GM20000 (cell line): ENCODE data around the gene AQP9.

ENCODE experiments used
- DNase-seq: peaks from one replicate; pipeline ENCODE4 v3.0.0; 2012; ENCODE audit warnings: low spot score
- TF ChIP-seq, protein P1 (sequence below): IDR thresholded peaks from 2 replicates; pipeline ENCODE4 v1.5.1; 2012; ENCODE audit warnings: mild to moderate bottlenecking, control low read depth; ENCODE audit errors: extremely low read depth, missing control alignments

AQP9 gene

DNA sequence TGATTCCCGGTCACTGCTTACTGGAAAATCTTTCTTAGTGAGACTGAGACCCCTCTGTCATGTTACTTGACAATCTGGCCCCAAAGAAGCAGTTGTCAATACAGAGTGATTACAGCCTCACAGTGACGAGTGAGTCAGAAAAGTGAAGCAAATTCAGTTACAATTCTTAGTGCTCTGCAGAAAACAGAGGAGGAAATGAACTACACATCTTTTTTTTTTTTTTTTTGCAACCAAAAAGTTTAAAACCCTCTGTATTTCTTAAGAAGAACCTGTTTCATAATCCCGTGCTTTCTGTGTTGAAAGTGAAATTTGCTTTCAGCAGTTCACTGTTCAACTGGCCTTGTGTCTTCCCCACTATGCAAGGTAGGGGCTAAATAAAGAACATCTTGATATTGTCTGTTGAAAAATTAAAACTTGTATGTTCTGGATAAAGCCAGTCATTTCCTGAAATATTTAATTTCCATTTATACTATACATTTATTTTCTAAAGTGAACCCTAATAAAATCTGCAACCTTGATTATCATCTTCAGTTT lies 1.9 kb downstream of the AQP9 start:
- TF ChIP-seq, protein P1, sequence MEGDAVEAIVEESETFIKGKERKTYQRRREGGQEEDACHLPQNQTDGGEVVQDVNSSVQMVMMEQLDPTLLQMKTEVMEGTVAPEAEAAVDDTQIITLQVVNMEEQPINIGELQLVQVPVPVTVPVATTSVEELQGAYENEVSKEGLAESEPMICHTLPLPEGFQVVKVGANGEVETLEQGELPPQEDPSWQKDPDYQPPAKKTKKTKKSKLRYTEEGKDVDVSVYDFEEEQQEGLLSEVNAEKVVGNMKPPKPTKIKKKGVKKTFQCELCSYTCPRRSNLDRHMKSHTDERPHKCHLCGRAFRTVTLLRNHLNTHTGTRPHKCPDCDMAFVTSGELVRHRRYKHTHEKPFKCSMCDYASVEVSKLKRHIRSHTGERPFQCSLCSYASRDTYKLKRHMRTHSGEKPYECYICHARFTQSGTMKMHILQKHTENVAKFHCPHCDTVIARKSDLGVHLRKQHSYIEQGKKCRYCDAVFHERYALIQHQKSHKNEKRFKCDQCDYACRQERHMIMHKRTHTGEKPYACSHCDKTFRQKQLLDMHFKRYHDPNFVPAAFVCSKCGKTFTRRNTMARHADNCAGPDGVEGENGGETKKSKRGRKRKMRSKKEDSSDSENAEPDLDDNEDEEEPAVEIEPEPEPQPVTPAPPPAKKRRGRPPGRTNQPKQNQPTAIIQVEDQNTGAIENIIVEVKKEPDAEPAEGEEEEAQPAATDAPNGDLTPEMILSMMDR, result no peak
- DNase-seq, result no peak

GRCh38 chr15:58141894-58142293 lies 3.7 kb downstream of the AQP9 start:
- TF ChIP-seq, protein P1, result no peak

DNA sequence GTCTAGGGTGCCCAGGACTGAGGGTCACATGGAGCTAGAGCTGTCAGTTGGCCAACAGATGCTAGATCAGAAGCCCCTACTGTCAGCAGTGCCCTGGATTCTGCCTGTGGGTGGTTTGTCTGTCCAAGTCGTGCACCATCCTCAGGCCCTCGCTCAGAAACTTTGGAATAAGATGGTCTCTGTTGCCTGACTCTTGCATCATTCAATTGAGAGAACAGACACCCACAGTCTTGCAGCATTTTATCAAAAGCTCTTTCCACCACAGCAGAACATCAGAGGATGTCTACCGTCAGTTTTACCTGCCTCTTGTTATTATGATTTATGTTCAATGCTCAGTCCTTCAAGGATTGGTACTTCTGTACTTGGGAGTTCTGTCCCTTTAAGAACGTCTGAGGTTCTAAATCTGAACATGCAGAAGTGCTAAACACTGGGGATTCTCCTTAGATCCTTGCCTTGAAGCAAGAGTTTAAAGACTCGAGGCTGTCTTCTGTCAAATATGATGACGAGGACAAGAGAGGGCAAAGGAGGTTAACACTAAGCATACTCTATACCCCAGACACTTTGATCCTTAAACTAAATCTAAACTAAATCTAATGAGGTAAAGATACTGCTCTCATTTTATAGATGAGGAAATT lies 4.8 kb downstream of the AQP9 start:
- no peak for DNase-seq
- TF ChIP-seq, protein P1, result no peak

More at GRCh38 chr15:58141894-58142293, 3.7 kb downstream of the AQP9 start:
- no peak for DNase-seq

GRCh38 chr15:58145606-58146005 lies 7.4 kb downstream of the AQP9 start:
- TF ChIP-seq, protein P1, result no peak

DNA sequence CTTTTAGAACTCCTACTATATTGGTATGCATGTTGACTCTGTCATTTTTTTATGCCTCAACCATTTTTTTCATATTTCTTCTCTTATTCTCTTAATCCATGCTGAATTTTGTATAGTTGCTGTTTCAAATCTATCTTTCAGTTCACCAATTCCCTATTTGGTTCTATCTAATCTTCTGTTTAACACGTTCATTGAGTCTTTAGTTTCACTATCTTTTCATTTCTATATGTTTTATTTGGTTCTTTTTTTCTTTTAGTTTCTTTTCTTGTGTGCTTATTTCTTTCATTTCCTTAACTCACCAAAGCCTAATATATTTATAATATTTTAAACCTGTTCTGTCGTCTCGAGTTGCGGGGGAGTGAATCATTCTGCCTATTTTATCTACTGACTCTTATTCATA lies 8.0 kb downstream of the AQP9 start:
- TF ChIP-seq, protein P1, result no peak
- DNase-seq, result no peak

More at GRCh38 chr15:58145606-58146005, 7.4 kb downstream of the AQP9 start:
- DNase-seq, result no peak

- DNase-seq, result no peak
- TF ChIP-seq, protein P1, result no peak
Measured at GRCh38 chr15:58146749-58147148, 8.6 kb downstream of the AQP9 start.

- no peak for DNase-seq
- TF ChIP-seq, protein P1, result no peak
Measured at GRCh38 chr15:58147171-58147611, 9.0 kb downstream of the AQP9 start.
